K562 (cell line): ENCODE measurements around the gene ARHGAP9. TPM values are rescaled to one million over a fixed set of nuclear protein-coding genes. Genes with fewer than 3 reads are reported as not detected.
A peak's percentile ranks its signal among the peaks of the same experiment; 100 is the strongest.

ENCODE experiments used
- ATF1 ChIP-seq, 2 experiments: fragments of 450-650 bp in 1 of 2; IDR thresholded peaks; 2 replicates each; pipeline ENCODE4 v1.6.1; 2016; ENCODE audit warnings: missing compliant biosample characterization in 1 of 2, missing genetic modification characterization in 1 of 2
- BRF1 ChIP-seq: IDR thresholded peaks from 3 replicates; pipeline ENCODE4 v1.6.1; 2011; ENCODE audit warnings: borderline replicate concordance, mild to moderate bottlenecking; ENCODE audit not compliant: insufficient read length; ENCODE audit errors: extremely low read depth
- CBX8 ChIP-seq: fragments of 200-600 bp; sonication (generic); IDR thresholded peaks from 2 replicates; pipeline ENCODE4 v1.6.1; 2012; ENCODE audit warnings: borderline replicate concordance, mixed run types, low read depth, mild to moderate bottlenecking, moderate library complexity, mixed read lengths, low read length, control low read depth, inconsistent platforms; ENCODE audit not compliant: poor library complexity, severe bottlenecking; ENCODE audit errors: extremely low read depth
- DACH1 ChIP-seq: fragments of 450-650 bp; IDR thresholded peaks from 2 replicates; pipeline ENCODE4 v1.6.1; 2018; ENCODE audit not compliant: partially characterized antibody
- GABPB1 ChIP-seq: sonication (generic); formaldehyde crosslinking; IDR thresholded peaks from 2 replicates; pipeline ENCODE4 v1.8.0; 2022; ENCODE audit warnings: mild to moderate bottlenecking, missing genetic modification reagents
- HNRNPL ChIP-seq: fragments of 200-400 bp; formaldehyde crosslinking; IDR thresholded peaks from 2 replicates; pipeline ENCODE4 v1.6.1; 2017; ENCODE audit warnings: low read depth, mild to moderate bottlenecking, low read length
- HOMEZ ChIP-seq: fragments of 250-450 bp; sonication (Bioruptor Pico); IDR thresholded peaks from 2 replicates; pipeline ENCODE4 v1.4.0; 2020; ENCODE audit warnings: mild to moderate bottlenecking, moderate library complexity
- IRF2 ChIP-seq: sonication (generic); formaldehyde crosslinking; IDR thresholded peaks from 2 replicates; pipeline ENCODE4 v1.8.1; 2022; ENCODE audit warnings: mild to moderate bottlenecking, missing genetic modification reagents
- NFIX ChIP-seq: fragments of 250-450 bp; sonication (Bioruptor Pico); IDR thresholded peaks from 2 replicates; pipeline ENCODE4 v1.4.0; 2020; ENCODE audit warnings: low read depth, mild to moderate bottlenecking, moderate library complexity
- NR1H2 ChIP-seq: sonication (generic); formaldehyde crosslinking; IDR thresholded peaks from 2 replicates; pipeline ENCODE4 v1.4.0; 2020; ENCODE audit warnings: mild to moderate bottlenecking, missing genetic modification reagents
- PHB2 ChIP-seq: fragments of 450-650 bp; IDR thresholded peaks from 2 replicates; pipeline ENCODE4 v1.6.1; 2017; ENCODE audit warnings: low read depth
- PPARD ChIP-seq: fragments of 250-450 bp; sonication (Bioruptor Pico); IDR thresholded peaks from 2 replicates; pipeline ENCODE4 v1.8.0; 2022; ENCODE audit warnings: inconsistent platforms, mild to moderate bottlenecking, moderate library complexity
- RBM39 ChIP-seq: fragments of 200-400 bp; formaldehyde crosslinking; optimal IDR thresholded peaks from 2 replicates; pipeline ENCODE3; 2018; ENCODE audit warnings: low read depth, low read length
- RFX1 ChIP-seq: fragments of 450-650 bp; IDR thresholded peaks from 2 replicates; pipeline ENCODE4 v1.6.1; 2016; ENCODE audit warnings: mild to moderate bottlenecking, moderate library complexity
- ZNF134 ChIP-seq: fragments of 250-450 bp; sonication (Bioruptor Pico); conservative IDR thresholded peaks from 2 replicates; pipeline ENCODE4 v1.4.0; 2020
- ZNF24 ChIP-seq: fragments of 450-650 bp; IDR thresholded peaks from 2 replicates; pipeline ENCODE4 v1.6.1; 2016
- ZNF280A ChIP-seq: fragments of 450-650 bp; IDR thresholded peaks from 2 replicates; pipeline ENCODE4 v1.6.1; 2018; ENCODE audit warnings: mild to moderate bottlenecking, low read depth; ENCODE audit not compliant: partially characterized antibody
- polyA plus RNA-seq, 8 experiments: library from polyadenylated mRNA; depleted of rRNA in 4 of 8; stranded (reverse) in 5 of 8; unstranded in 3 of 8; fragments of >200 nt; fragmentation: Nextera tagmentation in 2 of 8; fragmentation: Illumina TruSeq in 1 of 8; extraction: Ambion mirVana in 2 of 8; extraction: Trizol in 1 of 8; gene quantifications; 2 replicates each; pipeline versions ENCODE4 v1.2.1 to v1.2.3, GENCODE V29; 2011 to 2014; ENCODE audit warnings: inconsistent platforms in 1 of 8, missing spikeins in 1 of 8
- total RNA-seq, 7 experiments: library from RNA; depleted of rRNA in 6 of 7; stranded (reverse); fragments of >200 nt in 6 of 7; fragmentation: Illumina TruSeq in 2 of 7; extraction: Trizol in 2 of 7; gene quantifications; 2 replicates each; pipeline versions ENCODE4 v1.2.1 to v1.2.3, GENCODE V29; 2011 to 2021; ENCODE audit warnings: low replicate concordance in 1 of 7
- TF ChIP-seq, protein P1 (sequence below): fragments of 200-800 bp; sonication (Bioruptor generic); IDR thresholded peaks from 2 replicates; pipeline ENCODE4 v1.6.1; 2017; ENCODE audit warnings: missing genetic modification characterization, missing compliant biosample characterization
- TF ChIP-seq, protein P2 (sequence below): sonication (generic); formaldehyde crosslinking; IDR thresholded peaks from 2 replicates; pipeline ENCODE4 v1.8.1; 2022; ENCODE audit warnings: missing genetic modification reagents
- TF ChIP-seq, protein P3 (sequence below): fragments of 200-800 bp; sonication (Bioruptor generic); IDR thresholded peaks from 2 replicates; pipeline ENCODE4 v1.6.1; 2017; ENCODE audit warnings: missing genetic modification characterization, missing compliant biosample characterization

Gene ARHGAP9
- total and polyA plus RNA-seq, 9 of the 15 experiments (the other 6 are each of a cell fraction or from before 2014, with no cell fraction given), result 1.5 to 10.2 (median 5.1) TPM

DNA sequence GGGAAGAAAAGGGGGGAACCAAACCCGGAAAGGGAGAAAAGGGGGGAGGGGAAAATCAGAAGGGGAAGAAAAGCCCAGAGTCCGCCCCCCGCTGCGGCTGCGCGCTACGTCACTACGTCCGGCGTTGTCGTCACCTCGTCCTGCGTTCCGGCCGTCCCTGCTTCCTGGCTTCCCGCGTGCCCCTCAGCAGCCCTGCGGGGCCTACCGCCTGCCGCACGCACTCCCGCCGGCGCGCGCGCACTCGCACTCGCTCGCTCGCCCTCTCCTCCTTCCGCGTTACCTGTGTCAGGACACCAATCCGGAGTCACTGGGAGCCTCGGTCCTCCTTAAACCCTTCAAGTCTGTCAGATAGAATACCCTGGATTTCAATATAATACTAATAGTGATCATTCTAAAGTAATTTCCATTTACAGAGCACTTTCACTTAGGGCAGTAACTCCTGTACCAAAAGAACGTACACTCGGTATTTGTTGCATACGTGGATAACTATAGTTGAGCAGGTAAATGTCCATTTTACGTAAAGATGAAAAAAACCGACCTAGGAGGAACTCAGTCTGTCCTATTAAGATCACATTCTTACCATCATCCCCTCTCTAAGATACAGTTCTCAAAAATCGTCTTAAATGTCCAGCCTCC, 48.6 kb downstream of the ARHGAP9 start, which contains the start of gene R3HDM2 (continued):
- TF ChIP-seq, protein P1, sequence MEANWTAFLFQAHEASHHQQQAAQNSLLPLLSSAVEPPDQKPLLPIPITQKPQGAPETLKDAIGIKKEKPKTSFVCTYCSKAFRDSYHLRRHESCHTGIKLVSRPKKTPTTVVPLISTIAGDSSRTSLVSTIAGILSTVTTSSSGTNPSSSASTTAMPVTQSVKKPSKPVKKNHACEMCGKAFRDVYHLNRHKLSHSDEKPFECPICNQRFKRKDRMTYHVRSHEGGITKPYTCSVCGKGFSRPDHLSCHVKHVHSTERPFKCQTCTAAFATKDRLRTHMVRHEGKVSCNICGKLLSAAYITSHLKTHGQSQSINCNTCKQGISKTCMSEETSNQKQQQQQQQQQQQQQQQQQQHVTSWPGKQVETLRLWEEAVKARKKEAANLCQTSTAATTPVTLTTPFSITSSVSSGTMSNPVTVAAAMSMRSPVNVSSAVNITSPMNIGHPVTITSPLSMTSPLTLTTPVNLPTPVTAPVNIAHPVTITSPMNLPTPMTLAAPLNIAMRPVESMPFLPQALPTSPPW (CRISPR knock-in tag), result peak; percentile 76
- no peak for TF ChIP-seq DACH1
- no peak for TF ChIP-seq RBM39
- no peak for TF ChIP-seq ZNF280A
- no peak for TF ChIP-seq BRF1
- no peak for TF ChIP-seq ZNF134 (CRISPR knock-in tag)
- TF ChIP-seq PHB2, result no peak
- no peak for TF ChIP-seq CBX8
- TF ChIP-seq RFX1, result no peak
- peak; percentile 87 for TF ChIP-seq GABPB1 (CRISPR knock-in tag)
- TF ChIP-seq ZNF24, result no peak
- TF ChIP-seq HNRNPL, result no peak
- no peak for TF ChIP-seq IRF2 (CRISPR knock-in tag)
- TF ChIP-seq NFIX (CRISPR knock-in tag), result no peak
- no peak for TF ChIP-seq HOMEZ (CRISPR knock-in tag)
- TF ChIP-seq, protein P2, sequence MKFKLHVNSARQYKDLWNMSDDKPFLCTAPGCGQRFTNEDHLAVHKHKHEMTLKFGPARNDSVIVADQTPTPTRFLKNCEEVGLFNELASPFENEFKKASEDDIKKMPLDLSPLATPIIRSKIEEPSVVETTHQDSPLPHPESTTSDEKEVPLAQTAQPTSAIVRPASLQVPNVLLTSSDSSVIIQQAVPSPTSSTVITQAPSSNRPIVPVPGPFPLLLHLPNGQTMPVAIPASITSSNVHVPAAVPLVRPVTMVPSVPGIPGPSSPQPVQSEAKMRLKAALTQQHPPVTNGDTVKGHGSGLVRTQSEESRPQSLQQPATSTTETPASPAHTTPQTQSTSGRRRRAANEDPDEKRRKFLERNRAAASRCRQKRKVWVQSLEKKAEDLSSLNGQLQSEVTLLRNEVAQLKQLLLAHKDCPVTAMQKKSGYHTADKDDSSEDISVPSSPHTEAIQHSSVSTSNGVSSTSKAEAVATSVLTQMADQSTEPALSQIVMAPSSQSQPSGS (CRISPR knock-in tag), result 0 out of 2 replicates have a peak, but pooled peaks have one; percentile 62
- no peak for TF ChIP-seq NR1H2 (CRISPR knock-in tag)
- TF ChIP-seq, protein P3, sequence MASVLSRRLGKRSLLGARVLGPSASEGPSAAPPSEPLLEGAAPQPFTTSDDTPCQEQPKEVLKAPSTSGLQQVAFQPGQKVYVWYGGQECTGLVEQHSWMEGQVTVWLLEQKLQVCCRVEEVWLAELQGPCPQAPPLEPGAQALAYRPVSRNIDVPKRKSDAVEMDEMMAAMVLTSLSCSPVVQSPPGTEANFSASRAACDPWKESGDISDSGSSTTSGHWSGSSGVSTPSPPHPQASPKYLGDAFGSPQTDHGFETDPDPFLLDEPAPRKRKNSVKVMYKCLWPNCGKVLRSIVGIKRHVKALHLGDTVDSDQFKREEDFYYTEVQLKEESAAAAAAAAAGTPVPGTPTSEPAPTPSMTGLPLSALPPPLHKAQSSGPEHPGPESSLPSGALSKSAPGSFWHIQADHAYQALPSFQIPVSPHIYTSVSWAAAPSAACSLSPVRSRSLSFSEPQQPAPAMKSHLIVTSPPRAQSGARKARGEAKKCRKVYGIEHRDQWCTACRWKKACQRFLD (CRISPR knock-in tag), result peak; percentile 89; the same call in 1 of the 2 replicates
- TF ChIP-seq PPARD (CRISPR knock-in tag), result no peak
- TF ChIP-seq ATF1 (CRISPR knock-in tag; IDR thresholded peaks at IDR 0.05), result peak; percentile 59; the same call in 1 of the 2 replicates
- peak; percentile 96 for TF ChIP-seq ATF1 (tag; IDR thresholded peaks at IDR 0.05)
